ENCODE results near the gene ACD.

The ACD gene

GRCh38 chr16:67678354-67679023, 18.4 kb upstream of the ACD start:
- Histone ChIP-seq H3K4me1 (ENCODE audit: low read length) (peaks cover 6% of the 10 kb centered on the region; the same call in 1 of the 2 replicates), H3K9me3 (ENCODE audit: insufficient read depth, low read length) (no peaks in the 10 kb centered on the region), H3K9ac (ENCODE audit: low read length) (no peak overlapping the region), H2AFZ (ENCODE audit: low read depth, low read length) (no peak overlapping the region), H3K27ac (ENCODE audit: low read length) (no peak overlapping the region), H4K20me1 (ENCODE audit: insufficient read depth, low read length) (no peaks in the 10 kb centered on the region), H3K79me2 (ENCODE audit: low read length) (no peaks in the 10 kb centered on the region), H3K4me2 (ENCODE audit: low read length) (no peak overlapping the region), H3K4me3 (ENCODE audit: low read length) (no peak overlapping the region), H3K27me3 (ENCODE audit: low read depth, low read length) (no peaks in the 10 kb centered on the region), H3K36me3 (replicated peaks; ENCODE audit: low read depth, low read length) (peaks cover 2% of the 10 kb centered on the region)
- TF ChIP-seq CTCF (IDR thresholded peaks at IDR 0.05; ENCODE audit: low read depth, low read length) (no peak), EZH2phosphoT487 (IDR thresholded peaks at IDR 0.05; ENCODE audit: low read depth) (no peak)

GRCh38 chr16:67677712-67678111, 17.7 kb upstream of the ACD start:
- Histone ChIP-seq H3K4me1 (ENCODE audit: low read length) (peaks cover 13% of the 10 kb centered on the region), H3K9ac (ENCODE audit: low read length) (no peak overlapping the region), H4K20me1 (ENCODE audit: insufficient read depth, low read length) (no peaks in the 10 kb centered on the region), H2AFZ (ENCODE audit: low read depth, low read length) (no peak overlapping the region), H3K36me3 (replicated peaks; ENCODE audit: low read depth, low read length) (no peaks in the 10 kb centered on the region), H3K9me3 (ENCODE audit: insufficient read depth, low read length) (no peaks in the 10 kb centered on the region), H3K79me2 (ENCODE audit: low read length) (no peaks in the 10 kb centered on the region), H3K27ac (ENCODE audit: low read length) (no peak overlapping the region), H3K4me2 (ENCODE audit: low read length) (no peak overlapping the region), H3K4me3 (ENCODE audit: low read length) (no peak overlapping the region), H3K27me3 (ENCODE audit: low read depth, low read length) (no peaks in the 10 kb centered on the region)
- TF ChIP-seq CTCF (IDR thresholded peaks at IDR 0.05; ENCODE audit: low read depth, low read length), result no peak
- no peak for TF ChIP-seq EZH2phosphoT487 (IDR thresholded peaks at IDR 0.05; ENCODE audit: low read depth)

- TF ChIP-seq CTCF (IDR thresholded peaks at IDR 0.05; ENCODE audit: low read depth, low read length) (no peak), EZH2phosphoT487 (IDR thresholded peaks at IDR 0.05; ENCODE audit: low read depth) (no peak)
- no peaks in the 10 kb centered on the region for H3K79me2 ChIP-seq (ENCODE audit: low read length)
- H4K20me1 ChIP-seq (ENCODE audit: insufficient read depth, low read length), result no peaks in the 10 kb centered on the region
- no peaks in the 10 kb centered on the region for H3K36me3 ChIP-seq (replicated peaks; ENCODE audit: low read depth, low read length)
- H2AFZ ChIP-seq (ENCODE audit: low read depth, low read length), result no peak overlapping the region
- no peak overlapping the region for H3K9ac ChIP-seq (ENCODE audit: low read length)
- H3K9me3 ChIP-seq (ENCODE audit: insufficient read depth, low read length), result no peaks in the 10 kb centered on the region
- H3K27me3 ChIP-seq (ENCODE audit: low read depth, low read length), result no peaks in the 10 kb centered on the region
- H3K4me2 ChIP-seq (ENCODE audit: low read length), result no peak overlapping the region
- peaks cover 16% of the 10 kb centered on the region for H3K4me1 ChIP-seq (ENCODE audit: low read length)
- no peak overlapping the region for H3K4me3 ChIP-seq (ENCODE audit: low read length)
- H3K27ac ChIP-seq (ENCODE audit: low read length), result no peak overlapping the region
Observed at GRCh38 chr16:67676939-67677338, 16.9 kb upstream of the ACD start.

GRCh38 chr16:67676516-67676915, 16.5 kb upstream of the ACD start:
- no peak overlapping the region for H2AFZ ChIP-seq (ENCODE audit: low read depth, low read length)
- H3K79me2 ChIP-seq (ENCODE audit: low read length), result no peaks in the 10 kb centered on the region
- H3K27ac ChIP-seq (ENCODE audit: low read length), result no peak overlapping the region
- H3K36me3 ChIP-seq (replicated peaks; ENCODE audit: low read depth, low read length), result no peaks in the 10 kb centered on the region
- no peak overlapping the region for H3K4me3 ChIP-seq (ENCODE audit: low read length)
- H3K4me2 ChIP-seq (ENCODE audit: low read length), result no peak overlapping the region
- TF ChIP-seq EZH2phosphoT487 (IDR thresholded peaks at IDR 0.05; ENCODE audit: low read depth), result no peak
- TF ChIP-seq CTCF (IDR thresholded peaks at IDR 0.05; ENCODE audit: low read depth, low read length), result no peak
- H3K27me3 ChIP-seq (ENCODE audit: low read depth, low read length), result no peaks in the 10 kb centered on the region
- H3K9me3 ChIP-seq (ENCODE audit: insufficient read depth, low read length), result no peaks in the 10 kb centered on the region
- no peak overlapping the region for H3K9ac ChIP-seq (ENCODE audit: low read length)
- peaks cover 16% of the 10 kb centered on the region for H3K4me1 ChIP-seq (ENCODE audit: low read length)
- no peaks in the 10 kb centered on the region for H4K20me1 ChIP-seq (ENCODE audit: insufficient read depth, low read length)
